Measurements from ENCODE around the gene AQP6.

The AQP6 gene

DNA sequence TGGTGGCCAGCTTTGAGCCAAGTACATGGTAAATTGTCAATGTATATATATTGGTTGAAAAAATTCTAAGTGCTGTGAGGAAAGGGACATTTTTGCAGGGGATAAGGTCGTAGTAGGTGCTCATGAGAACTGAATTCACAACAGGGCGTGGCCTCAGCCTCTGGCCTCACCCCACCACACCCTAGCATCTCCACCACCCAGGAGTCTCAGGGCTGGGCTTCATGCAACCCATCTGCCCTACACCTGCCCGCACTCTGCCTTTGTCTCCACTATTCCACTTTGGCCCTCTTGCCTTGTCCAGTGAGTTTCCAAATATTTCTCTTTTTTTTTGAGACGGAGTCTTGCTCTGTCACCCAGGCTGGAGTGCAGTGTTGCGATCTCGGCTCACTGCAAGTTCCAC lies 44.3 kb upstream of the AQP6 start:
- DNase-seq (ENCODE audit: extremely low spot score), result no peak
- CTCF ChIA-PET, result interaction anchor here (0.7 to 10.0 kb wide), 5 partner anchors 13 to 39 kb away, joined by 3 to 65 read pairs (median 4); no protein-coding TSS in a partner anchor
- POLR2A ChIA-PET, result no interaction called here
- TF ChIP-seq, protein P1, sequence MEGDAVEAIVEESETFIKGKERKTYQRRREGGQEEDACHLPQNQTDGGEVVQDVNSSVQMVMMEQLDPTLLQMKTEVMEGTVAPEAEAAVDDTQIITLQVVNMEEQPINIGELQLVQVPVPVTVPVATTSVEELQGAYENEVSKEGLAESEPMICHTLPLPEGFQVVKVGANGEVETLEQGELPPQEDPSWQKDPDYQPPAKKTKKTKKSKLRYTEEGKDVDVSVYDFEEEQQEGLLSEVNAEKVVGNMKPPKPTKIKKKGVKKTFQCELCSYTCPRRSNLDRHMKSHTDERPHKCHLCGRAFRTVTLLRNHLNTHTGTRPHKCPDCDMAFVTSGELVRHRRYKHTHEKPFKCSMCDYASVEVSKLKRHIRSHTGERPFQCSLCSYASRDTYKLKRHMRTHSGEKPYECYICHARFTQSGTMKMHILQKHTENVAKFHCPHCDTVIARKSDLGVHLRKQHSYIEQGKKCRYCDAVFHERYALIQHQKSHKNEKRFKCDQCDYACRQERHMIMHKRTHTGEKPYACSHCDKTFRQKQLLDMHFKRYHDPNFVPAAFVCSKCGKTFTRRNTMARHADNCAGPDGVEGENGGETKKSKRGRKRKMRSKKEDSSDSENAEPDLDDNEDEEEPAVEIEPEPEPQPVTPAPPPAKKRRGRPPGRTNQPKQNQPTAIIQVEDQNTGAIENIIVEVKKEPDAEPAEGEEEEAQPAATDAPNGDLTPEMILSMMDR (IDR thresholded peaks at IDR 0.05; ENCODE audit: control extremely low read depth, extremely low read depth, low read depth, missing control alignments), result no peak

- POLR2A ChIA-PET, result no interaction called here
- TF ChIP-seq, protein P1 (IDR thresholded peaks at IDR 0.05; ENCODE audit: control extremely low read depth, extremely low read depth, low read depth, missing control alignments), result no peak
- no peak for DNase-seq (ENCODE audit: extremely low spot score)
- CTCF ChIA-PET, result interaction anchor here (0.7 to 10.0 kb wide), 4 partner anchors 11 to 38 kb away, joined by 3 to 65 read pairs (median 10); no protein-coding TSS in a partner anchor
Measured at GRCh38 chr12:49929581-49929980, 43.2 kb upstream of the AQP6 start.

GRCh38 chr12:49930515-49931288 lies 42.0 kb upstream of the AQP6 start:
- ChIA-PET POLR2A (no interaction called here), CTCF (interaction anchor here (0.7 to 10.0 kb wide), 4 partner anchors 12 to 36 kb away, joined by 3 to 65 read pairs (median 13); no protein-coding TSS in a partner anchor)
- DNase-seq (ENCODE audit: extremely low spot score), result no peak
- TF ChIP-seq, protein P1 (IDR thresholded peaks at IDR 0.05; ENCODE audit: control extremely low read depth, extremely low read depth, low read depth, missing control alignments), result no peak

DNA sequence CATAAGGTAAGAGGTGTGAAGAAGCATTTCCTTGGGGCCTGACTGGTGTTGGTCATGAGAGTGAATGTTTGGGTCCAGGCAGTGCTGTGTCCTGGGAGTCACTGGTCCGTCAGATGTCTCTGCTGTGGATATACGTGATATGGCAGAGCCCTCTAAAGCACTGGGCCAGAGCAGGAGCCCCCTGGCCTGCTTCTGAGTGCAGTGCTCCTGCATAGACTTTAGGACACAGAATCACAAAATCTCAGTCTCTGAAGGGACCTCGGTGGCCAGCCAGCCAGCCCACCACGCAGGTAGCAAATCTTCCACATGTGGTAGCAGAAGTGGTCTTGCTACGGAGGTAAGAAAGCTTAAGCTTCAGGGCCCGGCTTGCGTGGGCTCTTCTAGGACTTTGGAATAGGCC lies 40.7 kb upstream of the AQP6 start:
- TF ChIP-seq, protein P1 (IDR thresholded peaks at IDR 0.05; ENCODE audit: control extremely low read depth, extremely low read depth, low read depth, missing control alignments), result no peak
- ChIA-PET POLR2A (no interaction called here), CTCF (interaction anchor here (0.9 to 10.0 kb wide), 5 partner anchors 10 to 179 kb away, joined by 3 to 65 read pairs (median 10); partner anchors contain the start of gene COX14)
- no peak for DNase-seq (ENCODE audit: extremely low spot score)

DNA sequence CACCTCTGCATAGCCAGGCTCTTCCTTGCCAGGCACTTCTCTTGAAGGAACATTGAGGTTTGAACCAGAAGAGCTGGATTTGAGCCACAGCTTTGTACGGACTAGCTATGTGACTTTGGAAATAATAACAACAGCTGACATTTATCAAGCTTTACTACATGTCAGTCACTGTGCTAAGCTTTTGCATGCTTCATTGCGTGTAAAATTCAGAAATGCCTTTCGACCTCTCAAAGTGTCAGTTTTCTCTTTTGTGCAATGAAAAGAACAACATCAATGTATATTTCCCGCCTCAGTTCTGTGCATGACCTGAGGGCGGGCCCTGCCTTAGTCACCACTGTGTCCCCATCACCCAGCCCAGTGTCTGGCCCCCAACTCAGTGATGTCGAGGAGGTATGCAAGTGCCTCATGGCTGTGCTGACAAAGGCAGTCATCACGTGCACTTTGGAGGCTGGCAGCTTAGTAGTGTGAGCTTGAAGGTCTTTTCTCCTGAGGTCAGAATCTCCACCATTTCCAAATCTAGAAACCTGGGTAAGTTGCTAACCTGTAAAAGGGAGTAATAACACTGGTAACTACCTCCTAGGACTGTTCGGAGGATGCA lies 40.1 kb upstream of the AQP6 start:
- no peak for DNase-seq (ENCODE audit: extremely low spot score)
- POLR2A ChIA-PET, result no interaction called here
- CTCF ChIA-PET, result interaction anchor here (2.0 to 10.0 kb wide), 3 partner anchors 10 to 35 kb away, joined by 10 to 65 read pairs (median 16); no protein-coding TSS in a partner anchor
- TF ChIP-seq, protein P1 (IDR thresholded peaks at IDR 0.05; ENCODE audit: control extremely low read depth, extremely low read depth, low read depth, missing control alignments), result no peak

- POLR2A ChIA-PET, result no interaction called here
Measured at GRCh38 chr12:49933796-49934195, 39.0 kb upstream of the AQP6 start.

More at GRCh38 chr12:49933796-49934195, 39.0 kb upstream of the AQP6 start:
- CTCF ChIA-PET, result interaction anchor here (4.1 to 10.0 kb wide), 2 partner anchors 13 to 33 kb away, joined by 16 to 65 read pairs; no protein-coding TSS in a partner anchor
- TF ChIP-seq, protein P1 (IDR thresholded peaks at IDR 0.05; ENCODE audit: control extremely low read depth, extremely low read depth, low read depth, missing control alignments), result no peak
- no peak for DNase-seq (ENCODE audit: extremely low spot score)
